Epithelial cell of esophagus (primary cell): ENCODE results near the gene RNLS.

Experiments used
- DNase-seq: peaks from one replicate; pipeline ENCODE4 v3.0.0; 2010; ENCODE audit warnings: low read depth
- H3K4me3 ChIP-seq: 2 replicates; pipeline ENCODE4 v1.5.1; 2011; ENCODE audit warnings: mild to moderate bottlenecking, low read length, control low read depth
- CTCF ChIP-seq: IDR thresholded peaks from 2 replicates; pipeline ENCODE4 v1.5.1; 2011; ENCODE audit warnings: low read depth, mild to moderate bottlenecking, low read length, control low read depth, inconsistent platforms; ENCODE audit not compliant: insufficient read depth; ENCODE audit errors: missing control alignments

RNLS gene

DNA sequence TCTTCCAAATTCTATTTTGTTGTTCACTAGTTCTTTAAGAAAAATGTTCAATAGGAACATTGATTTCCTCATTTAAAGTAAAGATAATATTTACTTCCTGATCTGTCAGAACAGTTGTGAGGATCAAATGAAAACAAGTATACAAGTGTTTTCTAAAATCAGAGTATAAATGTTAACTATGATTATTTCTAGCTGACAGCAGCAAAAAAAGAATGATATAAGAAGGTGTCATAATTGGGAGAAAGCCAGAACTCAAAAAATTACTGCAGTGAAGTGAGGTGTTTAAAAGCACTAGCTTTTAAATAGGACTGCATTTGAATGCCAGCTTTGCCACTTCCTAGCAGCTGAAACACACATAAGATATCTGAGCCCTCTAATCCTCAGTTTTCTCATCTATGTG lies 283.3 kb downstream of the RNLS start:
- no peak overlapping the region for H3K4me3 ChIP-seq
- no peak for TF ChIP-seq CTCF
- DNase-seq, result no peak

DNA sequence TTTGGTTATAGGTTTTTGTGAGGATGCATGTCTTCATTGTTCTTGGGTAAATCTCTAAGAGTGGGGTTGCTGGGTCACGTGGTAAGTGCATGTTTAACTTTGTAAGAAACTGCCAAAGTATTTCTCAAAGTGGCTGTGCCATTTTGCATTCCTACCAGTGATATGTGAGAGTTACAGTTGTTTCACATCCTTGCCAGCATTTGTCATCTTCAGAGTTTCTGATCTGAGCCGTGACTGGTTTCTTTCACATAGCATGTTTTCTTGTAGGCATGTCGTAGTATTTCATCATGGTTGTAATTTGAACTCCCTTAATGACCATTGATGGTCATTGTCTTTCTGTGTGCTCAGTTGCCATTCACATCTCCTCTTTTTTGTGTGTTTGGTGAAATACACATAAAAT lies 286.0 kb downstream of the RNLS start:
- no peak for DNase-seq
- H3K4me3 ChIP-seq, result no peak overlapping the region
- TF ChIP-seq CTCF, result no peak

DNA sequence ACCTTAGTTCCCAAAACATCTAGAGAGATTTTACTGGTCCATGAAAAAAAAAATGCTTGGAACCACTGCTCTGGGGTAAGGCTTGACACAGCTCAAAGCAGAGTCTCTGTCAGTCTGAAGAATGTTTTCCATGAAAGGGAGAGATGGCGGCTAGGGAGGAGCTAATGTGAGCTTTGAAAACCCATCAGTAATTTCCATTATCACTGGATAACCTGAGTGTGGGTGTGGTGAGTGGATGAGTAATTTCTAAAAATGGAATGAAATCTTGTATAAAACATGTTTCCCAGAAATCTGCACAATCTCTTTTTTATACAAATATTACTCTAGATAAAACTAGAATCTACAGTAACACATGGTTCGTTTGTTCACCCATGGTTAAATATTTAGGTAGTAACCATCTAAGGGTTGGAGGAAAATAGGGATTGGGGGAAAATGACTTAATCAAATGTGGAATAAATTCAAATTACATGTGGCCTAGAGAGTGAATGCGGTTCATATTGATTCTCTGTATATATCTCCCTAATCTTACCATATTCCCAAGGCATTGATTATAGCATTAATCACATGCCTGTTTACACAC lies 289.4 kb downstream of the RNLS start:
- no peak overlapping the region for H3K4me3 ChIP-seq
- no peak for TF ChIP-seq CTCF
- no peak for DNase-seq

GRCh38 chr10:88293073-88293472 lies 290.0 kb downstream of the RNLS start:
- no peak for DNase-seq
- TF ChIP-seq CTCF, result no peak
- H3K4me3 ChIP-seq, result no peak overlapping the region

GRCh38 chr10:88292185-88292514 lies 291.0 kb downstream of the RNLS start:
- H3K4me3 ChIP-seq, result no peak overlapping the region
- DNase-seq, result no peak
- TF ChIP-seq CTCF, result no peak

- no peak for TF ChIP-seq CTCF
- no peak overlapping the region for H3K4me3 ChIP-seq
- DNase-seq, result no peak
Observed at GRCh38 chr10:88291289-88292184, 291.6 kb downstream of the RNLS start.

- TF ChIP-seq CTCF, result no peak
- no peak overlapping the region for H3K4me3 ChIP-seq
- peak; percentile 55 for DNase-seq
Observed at GRCh38 chr10:88289342-88289741, 293.8 kb downstream of the RNLS start.
